ENCODE measurements around the gene TRERF1.

The TRERF1 gene

GRCh38 chr6:42280966-42281533 is 170.7 kb downstream of the TRERF1 start:
- Histone ChIP-seq H3K27me3 (no peaks in the 10 kb centered on the region), H3K27ac (no peak overlapping the region), H3K9me3 (no peaks in the 10 kb centered on the region), H3K4me3 (no peak overlapping the region), H3K36me3 (no peaks in the 10 kb centered on the region), H3K4me1 (peaks cover 0 to 19% (median 10%) of the 10 kb centered on the region in 4 donors)
- DNase-seq: no peak
- no peak for TF ChIP-seq CTCF (IDR thresholded peaks at IDR 0.05)
- intact Hi-C loops (cut with DNase I; ENCODE audit: low total_unique reads): no loop called here

- Histone ChIP-seq H3K27ac (no peak overlapping the region), H3K4me3 (peak overlapping the region in 1 of 2 donors; percentile 18), H3K4me1 (peaks cover 0 to 19% (median 10%) of the 10 kb centered on the region in 4 donors), H3K36me3 (no peaks in the 10 kb centered on the region), H3K27me3 (no peaks in the 10 kb centered on the region), H3K9me3 (no peaks in the 10 kb centered on the region)
- no peak for DNase-seq
- intact Hi-C loops (cut with DNase I; ENCODE audit: low total_unique reads): no loop called here
- TF ChIP-seq CTCF (IDR thresholded peaks at IDR 0.05): no peak
Observed at GRCh38 chr6:42279966-42280629, 171.6 kb downstream of the TRERF1 start.

GRCh38 chr6:42279144-42279781 is 172.5 kb downstream of the TRERF1 start:
- intact Hi-C loops (cut with DNase I; ENCODE audit: low total_unique reads): no loop called here
- no peaks in the 10 kb centered on the region for H3K9me3 ChIP-seq
- no peak overlapping the region for H3K4me3 ChIP-seq
- no peak for TF ChIP-seq CTCF (IDR thresholded peaks at IDR 0.05)
- no peaks in the 10 kb centered on the region for H3K27me3 ChIP-seq
- peaks cover 0 to 19% (median 10%) of the 10 kb centered on the region in 4 donors for H3K4me1 ChIP-seq
- no peaks in the 10 kb centered on the region for H3K36me3 ChIP-seq
- no peak overlapping the region for H3K27ac ChIP-seq
- DNase-seq: no peak

GRCh38 chr6:42278131-42278853 is 173.4 kb downstream of the TRERF1 start:
- no peaks in the 10 kb centered on the region for H3K27me3 ChIP-seq
- no peaks in the 10 kb centered on the region for H3K36me3 ChIP-seq
- H3K4me3 ChIP-seq: no peak overlapping the region
- peaks cover 0 to 19% (median 10%) of the 10 kb centered on the region in 4 donors for H3K4me1 ChIP-seq
- H3K27ac ChIP-seq: no peak overlapping the region
- H3K9me3 ChIP-seq: no peaks in the 10 kb centered on the region
- intact Hi-C loops (cut with DNase I; ENCODE audit: low total_unique reads): no loop called here
- no peak for DNase-seq
- no peak for TF ChIP-seq CTCF (IDR thresholded peaks at IDR 0.05)

GRCh38 chr6:42276034-42276890 is 175.5 kb downstream of the TRERF1 start:
- intact Hi-C loops (cut with DNase I; ENCODE audit: low total_unique reads): no loop called here
- Histone ChIP-seq H3K4me1 (peaks cover 0 to 19% (median 10%) of the 10 kb centered on the region in 4 donors), H3K27ac (no peak overlapping the region), H3K36me3 (no peaks in the 10 kb centered on the region), H3K4me3 (no peak overlapping the region), H3K9me3 (no peaks in the 10 kb centered on the region), H3K27me3 (no peaks in the 10 kb centered on the region)
- TF ChIP-seq CTCF (IDR thresholded peaks at IDR 0.05): no peak
- peak in 1 of 2 donors; percentile 60 for DNase-seq

All from tibial artery (tissue), 4 donors.